GM21825 (cell line): ENCODE results near the gene EPHA2.
"Not testable (repeated sequence)": the region's sequence is repeated elsewhere in the genome, so short reads cannot be mapped to it uniquely, and the experiment has no call there.

ENCODE experiments used
- ATAC-seq: cut with Tn5 transposase; IDR thresholded peaks from one replicate; pipeline ENCODE4 v1.9.1; 2021; ENCODE audit warnings: mild to moderate bottlenecking, moderate library complexity; ENCODE audit not compliant: unreplicated experiment

The EPHA2 gene

GRCh38 chr1:16168622-16169360 lies 12.9 kb upstream of the EPHA2 start:
- ATAC-seq, result no peak

GRCh38 chr1:16168144-16168495 lies 12.3 kb upstream of the EPHA2 start:
- not testable (repeated sequence) for ATAC-seq

- no peak for ATAC-seq
Measured at GRCh38 chr1:16167331-16168143, 11.7 kb upstream of the EPHA2 start.

GRCh38 chr1:16166117-16166516 lies 10.2 kb upstream of the EPHA2 start:
- no peak for ATAC-seq

- no peak for ATAC-seq
Measured at GRCh38 chr1:16165548-16165947, 9.7 kb upstream of the EPHA2 start.

- no peak for ATAC-seq
Measured at GRCh38 chr1:16165073-16165364, 9.2 kb upstream of the EPHA2 start.

GRCh38 chr1:16164213-16165072 lies 8.6 kb upstream of the EPHA2 start:
- ATAC-seq, result no peak

- ATAC-seq, result not testable (repeated sequence)
Measured at GRCh38 chr1:16163608-16164212, 7.8 kb upstream of the EPHA2 start.

GRCh38 chr1:16162163-16162822 lies 6.4 kb upstream of the EPHA2 start:
- ATAC-seq, result no peak

GRCh38 chr1:16161717-16162116 lies 5.8 kb upstream of the EPHA2 start:
- no peak for ATAC-seq

GRCh38 chr1:16158993-16159831 lies 3.3 kb upstream of the EPHA2 start:
- no peak for ATAC-seq

- ATAC-seq, result no peak
Measured at GRCh38 chr1:16158025-16158424, 2.2 kb upstream of the EPHA2 start.

- no peak for ATAC-seq
Measured at GRCh38 chr1:16156848-16157495, 1.1 kb upstream of the EPHA2 start.

GRCh38 chr1:16153999-16154673 lies 1.7 kb downstream of the EPHA2 start:
- no peak for ATAC-seq

- no peak for ATAC-seq
Measured at GRCh38 chr1:16153096-16153998, 2.5 kb downstream of the EPHA2 start.

- ATAC-seq, result no peak
Measured at GRCh38 chr1:16152481-16153087, 3.3 kb downstream of the EPHA2 start.

GRCh38 chr1:16151995-16152384 lies 3.9 kb downstream of the EPHA2 start:
- ATAC-seq, result no peak
